OCI-LY3 (cell line): ENCODE measurements around the gene NSL1.

ENCODE experiments used
- CTCF ChIP-seq: fragments of 200-600, 300-600 bp; sonication (generic); IDR thresholded peaks from 2 replicates; pipeline ENCODE4 v1.5.1; 2014; ENCODE audit warnings: antibody characterized with exemption, low read length, low read depth
- EZH2phosphoT487 ChIP-seq: fragments of 200-600 bp; shearing (Covaris generic); IDR thresholded peaks from 2 replicates; pipeline ENCODE4 v1.6.1; 2018; ENCODE audit warnings: antibody characterized with exemption, mixed run types, low read depth

- TF ChIP-seq CTCF (no peak), EZH2phosphoT487 (no peak)
These were observed 37.8 kb downstream of the NSL1 start for GRCh38 chr1:212753749-212754148.
